Neural cell (in vitro differentiated cells): ENCODE data around the gene SERAC1. TPM values are rescaled to one million over a fixed set of nuclear protein-coding genes. Genes with fewer than 3 reads are reported as not detected.

Experiments used
- H2AFZ ChIP-seq: fragments of 200-600, 300-800 bp; sonication (generic), shearing (Covaris generic); 2 replicates; pipeline ENCODE4 v1.6.0; 2014; ENCODE audit warnings: low read depth, mild to moderate bottlenecking, antibody characterized with exemption, low read length, moderate library complexity
- H3F3A ChIP-seq: fragments of 200-600 bp; shearing (Covaris generic); 2 replicates; pipeline ENCODE4 v1.6.1; 2016; ENCODE audit warnings: mild to moderate bottlenecking, moderate library complexity, mixed read lengths, antibody characterized with exemption, low read length; ENCODE audit not compliant: insufficient read depth, poor library complexity, severe bottlenecking
- H3K27ac ChIP-seq: fragments of 200-600, 300-800 bp; sonication (generic), shearing (Covaris generic); 2 replicates; pipeline ENCODE4 v1.5.1; 2014; ENCODE audit warnings: mild to moderate bottlenecking, low read length, moderate library complexity
- H3K27me3 ChIP-seq: fragments of 300-800, 200-600 bp; sonication (generic), shearing (Covaris generic); 2 replicates; pipeline ENCODE4 v1.6.0; 2014; ENCODE audit warnings: mild to moderate bottlenecking, low read depth, low read length, moderate library complexity; ENCODE audit not compliant: insufficient read depth
- H3K36me3 ChIP-seq: fragments of 300-800, 200-600 bp; sonication (generic), shearing (Covaris generic); 2 replicates; pipeline ENCODE4 v1.5.1; 2014; ENCODE audit warnings: mild to moderate bottlenecking, antibody characterized with exemption, low read length, moderate library complexity; ENCODE audit not compliant: insufficient read depth
- H3K4me2 ChIP-seq: fragments of 300-800, 200-600 bp; sonication (generic), shearing (Covaris generic); 2 replicates; pipeline ENCODE4 v1.6.0; 2014; ENCODE audit warnings: mild to moderate bottlenecking, low read length
- H3K4me3 ChIP-seq: fragments of 300-800, 200-600 bp; sonication (generic), shearing (Covaris generic); 2 replicates; pipeline ENCODE4 v1.5.1; 2014; ENCODE audit warnings: mild to moderate bottlenecking, low read length, moderate library complexity
- H3K79me2 ChIP-seq: fragments of 200-600 bp; shearing (Covaris generic); replicated peaks from 2 replicates; pipeline ENCODE4 v1.6.0; 2014; ENCODE audit warnings: mild to moderate bottlenecking, low read length, moderate library complexity; ENCODE audit not compliant: insufficient read depth
- H3K9ac ChIP-seq: fragments of 300-800, 200-600 bp; sonication (generic), shearing (Covaris generic); 2 replicates; pipeline ENCODE4 v1.6.1; 2016; ENCODE audit warnings: mild to moderate bottlenecking, low read length, mixed read lengths
- H3K9me2 ChIP-seq: fragments of 200-600 bp; shearing (Covaris generic); 2 replicates; pipeline ENCODE4 v1.6.1; 2016; ENCODE audit warnings: mild to moderate bottlenecking, low read length, mixed read lengths; ENCODE audit not compliant: insufficient read depth
- H3K9me3 ChIP-seq: fragments of 200-600, 300-800 bp; sonication (generic), shearing (Covaris generic); 2 replicates; pipeline ENCODE4 v1.6.1; 2016; ENCODE audit warnings: mild to moderate bottlenecking, mixed run types, low read length, moderate library complexity, mixed read lengths
- H4K20me1 ChIP-seq: fragments of 200-600 bp; shearing (Covaris generic); 2 replicates; pipeline ENCODE4 v1.6.1; 2016; ENCODE audit warnings: mild to moderate bottlenecking, mixed run types; ENCODE audit not compliant: insufficient read depth
- CTCF ChIP-seq: fragments of 450-650 bp; IDR thresholded peaks from 2 replicates; pipeline ENCODE4 v1.5.1; 2014; ENCODE audit warnings: antibody characterized with exemption, mild to moderate bottlenecking, moderate library complexity; ENCODE audit not compliant: poor library complexity, severe bottlenecking
- EP300 ChIP-seq: fragments of 450-650 bp; conservative IDR thresholded peaks from 2 replicates; pipeline ENCODE4 v1.6.1; 2014; ENCODE audit warnings: antibody characterized with exemption, mild to moderate bottlenecking, moderate library complexity; ENCODE audit not compliant: poor library complexity, severe bottlenecking
- EZH2 ChIP-seq: fragments of 200-600, 300-800 bp; shearing (Covaris generic), sonication (generic); IDR thresholded peaks from 2 replicates; pipeline ENCODE4 v1.6.1; 2014; ENCODE audit warnings: antibody characterized with exemption, low read length, borderline replicate concordance, mild to moderate bottlenecking; ENCODE audit not compliant: insufficient read depth, poor library complexity, severe bottlenecking
- MXI1 ChIP-seq: fragments of 450-650 bp; conservative IDR thresholded peaks from 2 replicates; pipeline ENCODE4 v1.6.1; 2014; ENCODE audit warnings: antibody characterized with exemption, mild to moderate bottlenecking; ENCODE audit not compliant: poor library complexity, severe bottlenecking
- POLR2AphosphoS5 ChIP-seq: IDR thresholded peaks from 2 replicates; pipeline ENCODE4 v1.6.1; 2012
- RAD21 ChIP-seq: fragments of 450-650 bp; conservative IDR thresholded peaks from 2 replicates; pipeline ENCODE4 v1.6.1; 2014; ENCODE audit warnings: antibody characterized with exemption, mild to moderate bottlenecking, moderate library complexity
- REST ChIP-seq: IDR thresholded peaks from 2 replicates; pipeline ENCODE4 v1.6.1; 2012; ENCODE audit warnings: borderline replicate concordance
- SMC3 ChIP-seq: fragments of 450-650 bp; conservative IDR thresholded peaks from 2 replicates; pipeline ENCODE4 v1.6.1; 2014; ENCODE audit warnings: antibody characterized with exemption, mild to moderate bottlenecking, moderate library complexity; ENCODE audit not compliant: poor library complexity
- TAF1 ChIP-seq: IDR thresholded peaks from 2 replicates; pipeline ENCODE4 v1.6.1; 2012; ENCODE audit warnings: low read depth
- polyA plus RNA-seq: library from polyadenylated mRNA; depleted of rRNA; stranded (reverse); fragments of >200 nt; gene quantifications from 2 replicates; pipeline ENCODE4 v1.2.3, GENCODE V29; 2014

The SERAC1 gene
- polyA plus RNA-seq, 1 donor from 2014 or later, result 22.2 TPM

GRCh38 chr6:158073776-158074175 lies 94.3 kb downstream of the SERAC1 start:
- no peak overlapping the region for H3K4me3 ChIP-seq
- H4K20me1 ChIP-seq, result no peaks in the 10 kb centered on the region
- no peaks in the 10 kb centered on the region for H3K9me3 ChIP-seq
- no peaks in the 10 kb centered on the region for H3K36me3 ChIP-seq
- no peak overlapping the region for H3K9ac ChIP-seq
- H3K27ac ChIP-seq, result no peak overlapping the region
- no peak for TF ChIP-seq TAF1
- TF ChIP-seq SMC3, result no peak
- TF ChIP-seq POLR2AphosphoS5, result no peak
- no peak for TF ChIP-seq EZH2
- no peak for TF ChIP-seq MXI1
- TF ChIP-seq EP300, result no peak
- no peak for TF ChIP-seq CTCF
- TF ChIP-seq REST, result no peak
- TF ChIP-seq RAD21, result no peak
- H3K79me2 ChIP-seq, result no peaks in the 10 kb centered on the region
- no peaks in the 10 kb centered on the region for H3K27me3 ChIP-seq
- no peaks in the 10 kb centered on the region for H3F3A ChIP-seq
- H2AFZ ChIP-seq, result no peak overlapping the region
- H3K4me2 ChIP-seq, result no peak overlapping the region
- H3K9me2 ChIP-seq, result no peaks in the 10 kb centered on the region

GRCh38 chr6:158072083-158072721 lies 95.9 kb downstream of the SERAC1 start:
- no peaks in the 10 kb centered on the region for H3K36me3 ChIP-seq
- no peaks in the 10 kb centered on the region for H3K9me3 ChIP-seq
- H4K20me1 ChIP-seq, result no peaks in the 10 kb centered on the region
- H3K27me3 ChIP-seq, result no peaks in the 10 kb centered on the region
- peak; percentile 86 for TF ChIP-seq CTCF
- TF ChIP-seq RAD21, result peak; percentile 84
- peak; percentile 83 for TF ChIP-seq SMC3
- TF ChIP-seq EZH2, result no peak
- no peaks in the 10 kb centered on the region for H3K9me2 ChIP-seq
- H3F3A ChIP-seq, result no peaks in the 10 kb centered on the region
- no peak overlapping the region for H2AFZ ChIP-seq
- no peaks in the 10 kb centered on the region for H3K79me2 ChIP-seq
- no peak overlapping the region for H3K4me3 ChIP-seq
- H3K27ac ChIP-seq, result no peak overlapping the region
- no peak overlapping the region for H3K9ac ChIP-seq
- no peak overlapping the region for H3K4me2 ChIP-seq
